Measurements from ENCODE around the gene GRIK2.

GRIK2 gene

DNA sequence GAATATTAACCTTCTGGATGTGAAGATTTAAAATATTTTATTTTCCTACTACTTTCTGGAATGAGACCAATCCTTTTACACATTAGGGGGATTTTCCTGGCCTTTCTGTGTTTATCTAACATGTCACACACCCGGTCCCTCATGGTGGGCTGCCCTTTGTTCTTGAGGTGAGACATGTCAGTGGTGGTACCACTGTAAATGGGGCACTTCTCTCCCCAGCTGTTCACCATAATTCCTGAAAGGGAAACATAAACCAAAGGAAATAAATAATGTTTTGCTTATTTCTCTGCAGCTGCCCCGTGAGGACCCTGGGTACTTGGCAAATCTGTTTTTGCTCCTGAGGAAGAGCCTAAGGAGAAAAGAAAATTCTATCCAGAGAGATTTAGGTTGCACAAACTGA lies 41.1 kb downstream of the GRIK2 start:
- no peak for DNase-seq (ENCODE audit: low read depth)
- TF ChIP-seq, protein P1, sequence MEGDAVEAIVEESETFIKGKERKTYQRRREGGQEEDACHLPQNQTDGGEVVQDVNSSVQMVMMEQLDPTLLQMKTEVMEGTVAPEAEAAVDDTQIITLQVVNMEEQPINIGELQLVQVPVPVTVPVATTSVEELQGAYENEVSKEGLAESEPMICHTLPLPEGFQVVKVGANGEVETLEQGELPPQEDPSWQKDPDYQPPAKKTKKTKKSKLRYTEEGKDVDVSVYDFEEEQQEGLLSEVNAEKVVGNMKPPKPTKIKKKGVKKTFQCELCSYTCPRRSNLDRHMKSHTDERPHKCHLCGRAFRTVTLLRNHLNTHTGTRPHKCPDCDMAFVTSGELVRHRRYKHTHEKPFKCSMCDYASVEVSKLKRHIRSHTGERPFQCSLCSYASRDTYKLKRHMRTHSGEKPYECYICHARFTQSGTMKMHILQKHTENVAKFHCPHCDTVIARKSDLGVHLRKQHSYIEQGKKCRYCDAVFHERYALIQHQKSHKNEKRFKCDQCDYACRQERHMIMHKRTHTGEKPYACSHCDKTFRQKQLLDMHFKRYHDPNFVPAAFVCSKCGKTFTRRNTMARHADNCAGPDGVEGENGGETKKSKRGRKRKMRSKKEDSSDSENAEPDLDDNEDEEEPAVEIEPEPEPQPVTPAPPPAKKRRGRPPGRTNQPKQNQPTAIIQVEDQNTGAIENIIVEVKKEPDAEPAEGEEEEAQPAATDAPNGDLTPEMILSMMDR (IDR thresholded peaks at IDR 0.05; ENCODE audit: low read length, missing control alignments), result no peak
- H3K4me3 ChIP-seq (replicated peaks; ENCODE audit: low read depth, low read length), result no peak overlapping the region

DNA sequence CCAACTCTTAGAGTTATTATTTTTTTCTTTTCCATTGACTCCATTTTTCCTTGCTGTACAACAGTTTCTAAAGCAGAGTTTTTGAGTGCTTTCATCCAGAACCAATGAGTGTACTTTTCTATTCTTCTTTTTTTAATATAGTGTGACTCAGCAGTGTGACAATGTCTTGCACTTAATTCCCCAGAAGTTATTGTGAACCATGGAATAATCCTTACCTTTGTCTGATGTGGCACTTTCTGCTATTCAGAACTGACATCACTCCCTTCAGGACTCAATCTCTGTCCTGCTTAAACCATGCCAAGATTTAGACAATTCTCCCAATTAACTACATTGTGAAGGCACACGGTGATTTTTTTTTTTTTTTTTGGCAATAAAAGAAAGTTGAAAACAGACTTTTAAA lies 41.5 kb downstream of the GRIK2 start:
- no peak for DNase-seq (ENCODE audit: low read depth)
- no peak overlapping the region for H3K4me3 ChIP-seq (replicated peaks; ENCODE audit: low read depth, low read length)
- TF ChIP-seq, protein P1 (IDR thresholded peaks at IDR 0.05; ENCODE audit: low read length, missing control alignments), result no peak

- TF ChIP-seq, protein P1 (IDR thresholded peaks at IDR 0.05; ENCODE audit: low read length, missing control alignments), result no peak
- H3K4me3 ChIP-seq (replicated peaks; ENCODE audit: low read depth, low read length), result no peak overlapping the region
- DNase-seq (ENCODE audit: low read depth), result no peak
Observed at GRCh38 chr6:101439790-101440189, 46.3 kb downstream of the GRIK2 start.

GRCh38 chr6:101443315-101443714 lies 49.8 kb downstream of the GRIK2 start:
- DNase-seq (ENCODE audit: low read depth), result no peak
- TF ChIP-seq, protein P1 (IDR thresholded peaks at IDR 0.05; ENCODE audit: low read length, missing control alignments), result no peak
- H3K4me3 ChIP-seq (replicated peaks; ENCODE audit: low read depth, low read length), result no peak overlapping the region

DNA sequence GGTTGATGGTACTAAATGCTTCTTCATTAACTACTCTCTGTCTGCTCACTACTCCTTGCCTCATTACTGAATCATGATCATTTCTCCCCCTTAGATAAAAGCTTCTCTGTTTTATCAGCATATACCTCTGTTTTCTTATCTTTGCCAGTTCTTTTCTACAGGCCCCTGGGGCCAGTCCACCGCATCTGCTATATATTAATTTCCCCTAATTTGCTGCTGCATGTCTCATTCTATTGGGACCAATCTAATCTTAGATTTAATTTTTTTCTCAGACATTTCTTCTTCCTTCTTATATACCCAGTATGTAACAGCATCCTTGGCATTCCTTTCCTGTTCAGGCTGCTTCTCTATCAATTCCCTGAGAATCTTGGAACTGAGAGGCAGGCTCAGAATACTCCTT lies 51.2 kb downstream of the GRIK2 start:
- H3K4me3 ChIP-seq (replicated peaks; ENCODE audit: low read depth, low read length), result no peak overlapping the region
- TF ChIP-seq, protein P1 (IDR thresholded peaks at IDR 0.05; ENCODE audit: low read length, missing control alignments), result no peak
- DNase-seq (ENCODE audit: low read depth), result no peak

DNA sequence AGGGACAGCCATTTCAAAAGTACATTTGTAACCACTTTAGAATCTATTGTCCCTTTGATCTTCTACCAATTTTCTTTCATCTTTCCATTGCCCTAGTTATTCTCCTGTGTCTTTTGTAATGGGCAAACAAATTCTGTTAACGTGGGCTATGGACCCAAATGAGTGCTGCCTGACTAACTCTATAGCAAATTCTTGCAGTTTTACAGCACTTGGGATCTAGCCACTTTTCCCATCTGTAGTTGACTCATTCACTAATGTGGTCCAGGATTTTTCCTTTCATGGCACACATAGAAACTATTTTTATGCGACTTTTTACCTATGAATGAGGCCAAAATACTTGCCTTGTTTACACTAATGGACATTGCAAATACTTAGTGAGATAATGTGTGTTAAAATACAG lies 52.0 kb downstream of the GRIK2 start:
- DNase-seq (ENCODE audit: low read depth), result no peak
- no peak overlapping the region for H3K4me3 ChIP-seq (replicated peaks; ENCODE audit: low read depth, low read length)
- TF ChIP-seq, protein P1 (IDR thresholded peaks at IDR 0.05; ENCODE audit: low read length, missing control alignments), result no peak

GRCh38 chr6:101450901-101451300 lies 57.4 kb downstream of the GRIK2 start:
- TF ChIP-seq, protein P1 (IDR thresholded peaks at IDR 0.05; ENCODE audit: low read length, missing control alignments), result no peak
- H3K4me3 ChIP-seq (replicated peaks; ENCODE audit: low read depth, low read length), result no peak overlapping the region
- DNase-seq (ENCODE audit: low read depth), result no peak

Measured in fibroblast of pulmonary artery (primary cell).